ENCODE data around the gene ST8SIA2. TPM values are rescaled to one million over a fixed set of nuclear protein-coding genes. Genes with fewer than 3 reads are reported as not detected.
A peak's percentile ranks its signal among the peaks of the same experiment; 100 is the strongest.

Gene ST8SIA2
- total RNA-seq, 1 experiment from 2014 or later = 2.9 TPM

GRCh38 chr15:92510163-92510882 is 116.6 kb downstream of the ST8SIA2 start:
- POLR2A ChIA-PET = no interaction called here
- H3K9me3 Mint-ChIP-seq = peaks cover 89% of the 10 kb centered on the region
- peak overlapping the region; percentile 86 for H3K27ac Mint-ChIP-seq

More at GRCh38 chr15:92510163-92510882, 116.6 kb downstream of the ST8SIA2 start:
- CTCF ChIA-PET = interaction anchor here (0.6 to 1.5 kb wide), 4 partner anchors 12 to 587 kb away, joined by 3 to 13 read pairs (median 4); partner anchors contain the start of gene ST8SIA2
- no peak for DNase-seq (ENCODE audit: low spot score)
- H3K36me3 Mint-ChIP-seq = peaks cover 74% of the 10 kb centered on the region
- H3K4me3 Mint-ChIP-seq = no peak overlapping the region
- peak; percentile 99 for ATAC-seq
- H3K27me3 Mint-ChIP-seq (ENCODE audit: low read depth) = peaks cover 14% of the 10 kb centered on the region
- H3K4me1 Mint-ChIP-seq = peaks cover 19% of the 10 kb centered on the region
- TF ChIP-seq GRHL2 (CRISPR knock-in tag; IDR thresholded peaks at IDR 0.05; ENCODE audit: insufficient replicate concordance, severe bottlenecking) (no peak), NR2C2 (CRISPR knock-in tag; IDR thresholded peaks at IDR 0.05) (no peak), TEAD1 (CRISPR knock-in tag; IDR thresholded peaks at IDR 0.05) (peak; percentile 37; the same call in 1 of the 2 replicates), ZNF423 (CRISPR knock-in tag; IDR thresholded peaks at IDR 0.05) (0 out of 2 replicates have a peak, but pooled peaks have one; percentile 16)
- TF ChIP-seq, protein P1, sequence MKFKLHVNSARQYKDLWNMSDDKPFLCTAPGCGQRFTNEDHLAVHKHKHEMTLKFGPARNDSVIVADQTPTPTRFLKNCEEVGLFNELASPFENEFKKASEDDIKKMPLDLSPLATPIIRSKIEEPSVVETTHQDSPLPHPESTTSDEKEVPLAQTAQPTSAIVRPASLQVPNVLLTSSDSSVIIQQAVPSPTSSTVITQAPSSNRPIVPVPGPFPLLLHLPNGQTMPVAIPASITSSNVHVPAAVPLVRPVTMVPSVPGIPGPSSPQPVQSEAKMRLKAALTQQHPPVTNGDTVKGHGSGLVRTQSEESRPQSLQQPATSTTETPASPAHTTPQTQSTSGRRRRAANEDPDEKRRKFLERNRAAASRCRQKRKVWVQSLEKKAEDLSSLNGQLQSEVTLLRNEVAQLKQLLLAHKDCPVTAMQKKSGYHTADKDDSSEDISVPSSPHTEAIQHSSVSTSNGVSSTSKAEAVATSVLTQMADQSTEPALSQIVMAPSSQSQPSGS (CRISPR knock-in tag; IDR thresholded peaks at IDR 0.05; ENCODE audit: borderline replicate concordance, low read depth) = no peak

All from WTC11 (cell line).